Pancreas (tissue), 10 donors: ENCODE results near the gene UBASH3A. TPM values are rescaled to one million over a fixed set of nuclear protein-coding genes. Genes with fewer than 3 reads are reported as not detected.
A peak's percentile ranks its signal among the peaks of the same experiment; 100 is the strongest.

Source experiments
- ATAC-seq, 4 donors: fragments of 200-7000 bp; cut with Tn5 transposase; one replicate each; pipeline versions ENCODE4 v1.8.0 to v1.9.1; 2020; ENCODE audit warnings: mild to moderate bottlenecking in 4 of 4, moderate library complexity in 4 of 4
- DNase-seq, 6 donors: peaks; one replicate each; pipeline ENCODE4 v3.0.0-alpha.2; 2020
- FAIRE-seq: peaks from 2 replicates; lab custom pipeline; 2012; peaks lifted over from hg19 to GRCh38; lab: Jason Lieb, UNC
- H3K27ac ChIP-seq, 4 donors: fragments of 200-600 bp; sonication (generic); 1 replicate in 3 of 4; 2 replicates in 1 of 4; pipeline versions ENCODE4 v1.5.0 to v1.8.0; 2020
- H3K27me3 ChIP-seq, 4 donors: fragments of 200-600 bp; one replicate each; pipeline ENCODE4 v1.8.0; 2021
- H3K36me3 ChIP-seq, 3 donors: fragments of 200-600 bp; sonication (generic) in 1 of 3; one replicate each; pipeline versions ENCODE4 v1.5.0 to v1.8.0; 2020 to 2021
- H3K4me1 ChIP-seq, 3 donors: fragments of 200-600 bp; one replicate each; pipeline ENCODE4 v1.8.0; 2021
- H3K4me3 ChIP-seq, 4 donors: fragments of 200-600 bp; sonication (generic) in 2 of 4; one replicate each; pipeline versions ENCODE4 v1.5.0 to v1.8.0; 2020 to 2021
- H3K9me3 ChIP-seq, 4 donors: fragments of 200-600 bp; one replicate each; pipeline ENCODE4 v1.8.0; 2021
- WGBS, 2 donors: extraction: QIAGEN DNeasy Blood & Tissue Kit; methylation state at CpG; one replicate each; pipeline ENCODE4 v1.1.7; 2013; 5-methylcytosine and 5-hydroxymethylcytosine counted together
- intact Hi-C, 3 donors: fragments of 100-400 bp; cut with DNase I; formaldehyde crosslinking; loops; one replicate each; pipeline versions ENCODE4 v1.11.1 to v1.14.2; 2022
- polyA plus RNA-seq, 2 donors: library from polyadenylated mRNA; stranded (reverse); fragments of 200-250 nt; gene quantifications; one replicate each; pipeline ENCODE4 v1.2.3, GENCODE V29; 2013
- total RNA-seq, 6 donors: library from RNA; stranded (reverse); fragmentation: NEBNext Ultra II Directional in 4 of 6; extraction: Animal tissue kit (Norgen Biotek cat#: 25700) in 4 of 6; gene quantifications; one replicate each; pipeline versions ENCODE4 v1.2.1 to v1.2.4, GENCODE V29; 2021 to 2023
- TF ChIP-seq, protein P1 (sequence below), 4 donors: fragments of 200-600 bp; sonication (generic) in 3 of 4; IDR thresholded peaks; one replicate each; pipeline versions ENCODE4 v1.5.0 to v1.8.0; 2021; ENCODE audit warnings: antibody characterized with exemption in 4 of 4
- donor health status: healthy with polysubstance abuse.
- donor health status: DM: no; HTN: no; CAD: no; lungs with moderate emphysema.
- donor health status: DM: no; HTN: no; CAD: no.
- donor health status: control.
- donor health status: control.
- donor health status: Bipolar disorder and iron deficiency.
- donor health status: DM: yes; HTN: yes; CAD: no.
- donor health status: DM: no; HTN: no; CAD: no.
- donor health status: DM: no; HTN: no; CAD: no.
- donor health status: DM: yes; HTN: yes; CAD: no.

The UBASH3A gene
- total and polyA plus RNA-seq, 8 donors, result 0.15 to 0.40 (median 0.32) TPM; not detected in 1

DNA sequence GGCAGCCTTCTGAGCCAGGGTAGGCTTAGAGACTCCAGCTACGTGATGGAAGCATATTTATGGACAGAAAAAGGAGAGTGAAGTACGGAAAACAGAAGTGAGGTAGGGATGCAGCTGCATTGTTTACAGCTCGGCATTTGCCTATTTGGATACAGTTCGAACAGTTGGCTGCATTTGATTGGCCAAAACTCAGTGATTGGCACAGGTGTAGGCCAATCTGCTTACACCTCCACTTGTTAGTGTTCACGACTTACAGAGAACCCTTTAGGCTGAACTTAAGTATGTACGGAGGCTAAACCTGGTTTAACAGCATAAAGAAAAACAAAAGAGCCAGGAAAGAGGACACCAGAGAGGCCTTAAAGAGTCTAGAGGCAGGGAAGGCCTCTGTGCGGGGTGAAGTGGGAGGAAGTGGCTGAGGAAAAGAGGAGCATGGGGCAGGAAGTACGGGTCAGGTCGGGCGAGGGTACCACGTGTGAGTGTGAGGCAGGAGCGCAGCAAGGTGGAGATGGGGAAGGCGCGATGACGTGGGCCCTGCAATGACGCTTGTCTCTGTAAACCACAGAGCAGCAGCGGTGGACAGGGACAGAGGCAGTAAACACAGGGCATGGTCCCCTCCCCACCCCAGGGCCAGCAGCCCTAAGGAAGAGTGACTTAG is 60.3 kb downstream of the UBASH3A start:
- Histone ChIP-seq H3K4me3 (no peak overlapping the region), H3K9me3 (no peaks in the 10 kb centered on the region), H3K4me1 (peaks cover 35 to 41% (median 40%) of the 10 kb centered on the region in 3 donors), H3K27ac (peak overlapping the region in 1 of 4 donors; percentile 80), H3K36me3 (no peaks in the 10 kb centered on the region), H3K27me3 (no peaks in the 10 kb centered on the region)
- ATAC-seq (no peak), FAIRE-seq (no peak), DNase-seq (peak in 1 of 6 donors; percentile 59)
- intact Hi-C loops, result no loop called here
- WGBS, 2 donors, result 87% methylated on average over 17 of the region's 17 CpGs
- TF ChIP-seq, protein P1, sequence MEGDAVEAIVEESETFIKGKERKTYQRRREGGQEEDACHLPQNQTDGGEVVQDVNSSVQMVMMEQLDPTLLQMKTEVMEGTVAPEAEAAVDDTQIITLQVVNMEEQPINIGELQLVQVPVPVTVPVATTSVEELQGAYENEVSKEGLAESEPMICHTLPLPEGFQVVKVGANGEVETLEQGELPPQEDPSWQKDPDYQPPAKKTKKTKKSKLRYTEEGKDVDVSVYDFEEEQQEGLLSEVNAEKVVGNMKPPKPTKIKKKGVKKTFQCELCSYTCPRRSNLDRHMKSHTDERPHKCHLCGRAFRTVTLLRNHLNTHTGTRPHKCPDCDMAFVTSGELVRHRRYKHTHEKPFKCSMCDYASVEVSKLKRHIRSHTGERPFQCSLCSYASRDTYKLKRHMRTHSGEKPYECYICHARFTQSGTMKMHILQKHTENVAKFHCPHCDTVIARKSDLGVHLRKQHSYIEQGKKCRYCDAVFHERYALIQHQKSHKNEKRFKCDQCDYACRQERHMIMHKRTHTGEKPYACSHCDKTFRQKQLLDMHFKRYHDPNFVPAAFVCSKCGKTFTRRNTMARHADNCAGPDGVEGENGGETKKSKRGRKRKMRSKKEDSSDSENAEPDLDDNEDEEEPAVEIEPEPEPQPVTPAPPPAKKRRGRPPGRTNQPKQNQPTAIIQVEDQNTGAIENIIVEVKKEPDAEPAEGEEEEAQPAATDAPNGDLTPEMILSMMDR (IDR thresholded peaks at IDR 0.05), result no peak

DNA sequence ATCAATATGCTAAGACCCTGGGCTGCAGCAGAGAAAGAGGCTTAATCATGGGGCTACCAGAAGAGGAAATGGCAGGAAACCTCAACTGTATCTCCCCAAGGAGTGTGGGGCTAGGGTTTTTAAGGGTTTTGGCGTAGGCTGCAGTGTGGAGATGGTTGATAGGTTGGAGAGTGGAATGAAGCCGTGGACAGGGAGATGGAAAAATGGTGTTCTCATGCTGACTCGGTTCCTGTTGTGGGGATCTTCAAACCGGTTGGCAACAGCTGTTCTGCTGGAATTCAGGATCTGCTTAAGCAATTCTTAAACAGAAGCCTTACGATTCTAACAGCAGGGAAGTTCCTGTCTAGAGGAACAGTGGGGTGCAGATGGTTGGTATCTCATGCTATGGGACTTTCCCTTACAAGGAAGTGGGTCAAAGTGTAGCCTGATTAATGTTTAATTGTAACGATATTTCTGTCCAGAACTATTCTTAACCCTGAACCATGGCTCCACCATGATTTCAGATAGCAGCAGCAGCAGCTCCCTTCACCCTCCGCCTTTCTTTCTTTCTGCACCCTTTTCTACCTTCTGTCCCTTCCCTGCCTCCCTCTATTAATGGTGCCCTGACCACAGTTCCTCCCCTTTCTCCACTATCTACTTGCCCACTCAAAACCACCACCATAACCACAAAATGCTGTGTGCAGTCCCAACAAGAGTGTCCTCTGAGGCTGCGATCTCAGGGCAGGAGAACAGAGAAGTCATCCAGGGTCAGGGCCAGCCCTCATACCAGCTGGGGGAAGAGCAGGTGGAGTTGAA is 61.5 kb downstream of the UBASH3A start:
- intact Hi-C loops, result no loop called here
- FAIRE-seq (no peak), ATAC-seq (peak; percentile 53 to 81 (median 72)), DNase-seq (peak in 3 of 6 donors; percentile 33 to 56 (median 54))
- Histone ChIP-seq H3K27me3 (no peaks in the 10 kb centered on the region), H3K4me1 (peaks cover 34 to 36% (median 35%) of the 10 kb centered on the region in 3 donors), H3K9me3 (no peaks in the 10 kb centered on the region), H3K36me3 (no peaks in the 10 kb centered on the region), H3K4me3 (no peak overlapping the region), H3K27ac (peak overlapping the region in 3 of 4 donors; percentile 4 to 80 (median 64))
- WGBS, 2 donors, result 24 to 26% methylated on average over 8 of the region's 8 CpGs
- TF ChIP-seq, protein P1 (IDR thresholded peaks at IDR 0.05), result no peak

DNA sequence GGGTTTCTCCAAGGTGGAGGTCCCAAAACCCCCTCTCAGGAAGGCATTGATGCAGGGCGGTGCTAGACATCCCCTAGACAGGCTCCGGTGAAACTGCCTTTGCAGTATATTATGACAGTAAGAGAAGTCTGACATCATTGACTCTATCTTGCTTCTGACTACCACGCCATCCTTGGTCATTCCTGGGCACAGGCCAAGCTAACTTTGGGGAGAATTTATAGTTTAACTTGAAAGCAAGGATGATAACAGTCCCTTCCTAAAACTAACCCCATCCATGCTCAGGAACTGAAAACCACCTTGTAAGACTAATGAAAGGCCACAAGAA is 62.1 kb downstream of the UBASH3A start:
- Histone ChIP-seq H3K4me1 (peaks cover 34 to 36% (median 35%) of the 10 kb centered on the region in 3 donors), H3K27me3 (no peaks in the 10 kb centered on the region), H3K36me3 (no peaks in the 10 kb centered on the region), H3K9me3 (no peaks in the 10 kb centered on the region), H3K4me3 (no peak overlapping the region), H3K27ac (peak overlapping the region in 3 of 4 donors; percentile 4 to 80 (median 64))
- intact Hi-C loops, result no loop called here
- TF ChIP-seq, protein P1 (IDR thresholded peaks at IDR 0.05), result no peak
- 93 to 95% methylated on average over 3 of the region's 3 CpGs for WGBS, 2 donors
- FAIRE-seq, result no peak
- no peak for ATAC-seq
- no peak for DNase-seq

DNA sequence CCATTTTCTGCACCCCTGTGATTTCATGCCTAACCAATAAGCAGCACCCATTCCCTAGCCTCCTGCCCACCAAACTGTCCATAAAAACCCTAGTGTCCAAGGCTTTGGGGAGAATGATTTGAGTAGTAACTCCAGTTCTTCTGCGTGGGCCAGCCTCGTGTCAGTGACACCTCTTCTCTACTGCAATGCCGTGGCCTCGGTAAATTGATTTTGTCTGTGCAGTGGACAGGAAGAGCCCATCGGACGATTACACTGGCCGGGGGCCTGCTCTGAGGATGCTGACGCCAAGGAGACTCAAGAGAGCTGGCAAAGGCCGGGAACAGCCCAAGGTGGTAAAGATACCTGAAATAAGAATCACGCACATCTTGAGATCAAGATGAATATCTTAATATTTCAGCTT is 63.0 kb downstream of the UBASH3A start:
- intact Hi-C loops, result no loop called here
- peaks cover 31 to 35% (median 35%) of the 10 kb centered on the region in 3 donors for H3K4me1 ChIP-seq

More for the DNA sequence above, 63.0 kb downstream of the UBASH3A start:
- 92 to 93% methylated on average over 10 of the region's 10 CpGs for WGBS, 2 donors
- H3K4me3 ChIP-seq, result no peak overlapping the region
- no peak for ATAC-seq
- FAIRE-seq, result no peak
- TF ChIP-seq, protein P1 (IDR thresholded peaks at IDR 0.05), result no peak
- DNase-seq, result no peak
- no peaks in the 10 kb centered on the region for H3K36me3 ChIP-seq
- no peaks in the 10 kb centered on the region for H3K9me3 ChIP-seq
- no peak overlapping the region for H3K27ac ChIP-seq
- no peaks in the 10 kb centered on the region for H3K27me3 ChIP-seq
